Endothelial cell (in vitro differentiated cells): ENCODE measurements around the gene EBF3. TPM values are rescaled to one million over a fixed set of nuclear protein-coding genes. Genes with fewer than 3 reads are reported as not detected.

Experiments used
- DNase-seq: peaks from one replicate; pipeline ENCODE4 v3.0.0; 2021; ENCODE audit warnings: low spot score
- H3K27ac Mint-ChIP-seq: one replicate; pipeline ENCODE4 v1.8.0; 2021; ENCODE audit warnings: mixed read lengths, inconsistent platforms; ENCODE audit not compliant: unreplicated experiment
- H3K27me3 Mint-ChIP-seq: one replicate; pipeline ENCODE4 v1.8.0; 2021; ENCODE audit warnings: mild to moderate bottlenecking, moderate library complexity, mixed read lengths, inconsistent platforms; ENCODE audit not compliant: unreplicated experiment
- H3K36me3 Mint-ChIP-seq: one replicate; pipeline ENCODE4 v1.8.0; 2021; ENCODE audit warnings: mild to moderate bottlenecking, low read depth, mixed read lengths, inconsistent platforms; ENCODE audit not compliant: unreplicated experiment
- H3K4me1 Mint-ChIP-seq: one replicate; pipeline ENCODE4 v1.8.0; 2021; ENCODE audit warnings: mild to moderate bottlenecking, mixed read lengths, inconsistent platforms; ENCODE audit not compliant: unreplicated experiment
- H3K4me3 Mint-ChIP-seq: one replicate; pipeline ENCODE4 v1.8.0; 2021; ENCODE audit warnings: mild to moderate bottlenecking, mixed read lengths, inconsistent platforms; ENCODE audit not compliant: unreplicated experiment
- H3K9me3 Mint-ChIP-seq: one replicate; pipeline ENCODE4 v1.8.0; 2021; ENCODE audit warnings: mixed read lengths, inconsistent platforms; ENCODE audit not compliant: unreplicated experiment
- CTCF ChIP-seq: fragments of 200-600 bp; sonication (generic); IDR thresholded peaks from one replicate; pipeline ENCODE4 v1.5.0; 2021; ENCODE audit warnings: antibody characterized with exemption; ENCODE audit not compliant: unreplicated experiment
- long read RNA-seq: library from polyadenylated mRNA; unstranded; transcript quantifications from one replicate; pipeline ENCODE4 v2.0.0, GENCODE V29; 2020; ENCODE audit not compliant: unreplicated experiment
- total RNA-seq: library from RNA; stranded (reverse); fragmentation: NEBNext Ultra II Directional; extraction: Animal tissue kit (Norgen Biotek cat#: 25700); gene quantifications from one replicate; pipeline ENCODE4 v1.2.1, GENCODE V29; 2021; ENCODE audit not compliant: unreplicated experiment

EBF3 gene
- total RNA-seq, result 1.3 TPM
- long read RNA-seq, partial matches to known transcripts, result 1 of 1 reads
- long read RNA-seq, other reads (novel, unspliced or antisense), result 0 of 1 reads

GRCh38 chr10:129963641-129964501 is at the start of gene EBF3:
TSS of gene EBF3 (minus strand) at chr10:129964274. CDS start at chr10:129963768, 506 bp downstream.
- Mint-ChIP-seq H3K27ac (no peak within 1 kb of the TSS), H3K4me3 (peak within 1 kb of the TSS; percentile 69), H3K27me3 (peaks cover 20% of the 10 kb centered on the region), H3K4me1 (peaks cover 23% of the 10 kb centered on the region), H3K9me3 (no peaks in the 10 kb centered on the region), H3K36me3 (peaks cover 4% of the 10 kb centered on the region)
- peak; percentile 85 for DNase-seq
- TF ChIP-seq CTCF, result no peak

- H3K27ac Mint-ChIP-seq, result no peak overlapping the region
- no peak for TF ChIP-seq CTCF
- DNase-seq, result no peak
These were observed 49.5 kb upstream of the EBF3 start for GRCh38 chr10:130013335-130014262.

GRCh38 chr10:130012129-130012528 is 48.1 kb upstream of the EBF3 start:
- peaks cover 7% of the 10 kb centered on the region for H3K27me3 Mint-ChIP-seq
- no peak overlapping the region for H3K4me3 Mint-ChIP-seq
- H3K36me3 Mint-ChIP-seq, result no peaks in the 10 kb centered on the region
- no peaks in the 10 kb centered on the region for H3K4me1 Mint-ChIP-seq
- H3K9me3 Mint-ChIP-seq, result no peaks in the 10 kb centered on the region
- H3K27ac Mint-ChIP-seq, result no peak overlapping the region
- DNase-seq, result no peak
- TF ChIP-seq CTCF, result no peak

More at GRCh38 chr10:130013335-130014262, 49.5 kb upstream of the EBF3 start:
- no peaks in the 10 kb centered on the region for H3K4me1 Mint-ChIP-seq
- H3K4me3 Mint-ChIP-seq, result no peak overlapping the region
- H3K9me3 Mint-ChIP-seq, result no peaks in the 10 kb centered on the region
- H3K36me3 Mint-ChIP-seq, result no peaks in the 10 kb centered on the region
- H3K27me3 Mint-ChIP-seq, result peaks cover 7% of the 10 kb centered on the region

GRCh38 chr10:130010653-130011052 is 46.6 kb upstream of the EBF3 start:
- H3K9me3 Mint-ChIP-seq, result no peaks in the 10 kb centered on the region
- H3K4me1 Mint-ChIP-seq, result no peaks in the 10 kb centered on the region
- H3K36me3 Mint-ChIP-seq, result no peaks in the 10 kb centered on the region
- H3K27ac Mint-ChIP-seq, result no peak overlapping the region
- H3K27me3 Mint-ChIP-seq, result peaks cover 7% of the 10 kb centered on the region
- DNase-seq, result no peak
- no peak for TF ChIP-seq CTCF
- no peak overlapping the region for H3K4me3 Mint-ChIP-seq
